GM13977 (cell line): ENCODE measurements around the gene IL18RAP.

Source experiments
- DNase-seq: peaks from one replicate; pipeline ENCODE4 v3.0.0; 2012; ENCODE audit warnings: low spot score
- in situ Hi-C: fragments of 300-500 bp; cut with MboI; formaldehyde crosslinking; loops from one replicate; pipeline ENCODE4 v1.12.0; 2022; ENCODE audit warnings: low sequenced_read_pairs, low pct_unique_long_range_greater_than_20kb, mixed read lengths, inconsistent platforms; ENCODE audit not compliant: unreplicated experiment
- TF ChIP-seq, protein P1 (sequence below): IDR thresholded peaks from 2 replicates; pipeline ENCODE4 v1.5.1; 2012; ENCODE audit warnings: mild to moderate bottlenecking, control low read depth; ENCODE audit not compliant: insufficient read depth; ENCODE audit errors: extremely low read depth, missing control alignments

The IL18RAP gene

DNA sequence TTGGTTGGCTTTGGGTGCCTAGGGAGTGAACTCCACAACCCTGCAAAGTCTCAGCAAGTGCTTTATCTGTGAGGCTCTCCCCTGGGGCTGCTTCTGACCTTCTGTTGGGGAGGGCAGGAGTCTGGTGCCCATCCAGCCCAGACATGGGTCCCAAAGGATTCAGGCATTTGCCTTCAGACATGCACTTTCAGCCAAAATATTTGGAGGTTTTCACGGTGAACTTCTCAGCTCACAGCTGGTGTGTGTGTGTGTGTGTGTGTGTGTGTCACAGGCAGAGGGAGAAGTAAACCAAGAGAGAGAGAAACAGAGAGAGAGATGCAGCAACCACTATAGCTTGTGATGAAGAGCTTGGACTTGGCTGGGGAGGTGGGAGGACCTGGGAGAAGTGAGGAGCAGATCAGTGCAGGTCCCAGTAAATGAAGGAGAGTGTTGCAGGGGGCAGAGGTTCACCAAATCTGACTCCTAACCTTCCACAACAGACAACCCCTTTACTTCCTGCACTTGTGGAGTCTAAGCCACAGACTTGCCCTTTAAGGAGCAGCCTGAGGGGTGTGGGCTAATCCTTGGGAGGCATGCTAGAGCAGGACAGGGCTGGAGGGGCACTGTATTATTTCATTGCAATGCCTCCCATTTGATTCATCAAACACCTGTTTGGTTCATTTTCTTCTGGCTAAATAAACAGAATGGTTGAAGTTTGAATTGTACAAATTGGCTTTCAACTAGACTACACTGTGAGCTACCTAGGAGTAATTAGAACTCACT lies 64.2 kb downstream of the IL18RAP start:
- in situ Hi-C loops: no loop called here
- TF ChIP-seq, protein P1, sequence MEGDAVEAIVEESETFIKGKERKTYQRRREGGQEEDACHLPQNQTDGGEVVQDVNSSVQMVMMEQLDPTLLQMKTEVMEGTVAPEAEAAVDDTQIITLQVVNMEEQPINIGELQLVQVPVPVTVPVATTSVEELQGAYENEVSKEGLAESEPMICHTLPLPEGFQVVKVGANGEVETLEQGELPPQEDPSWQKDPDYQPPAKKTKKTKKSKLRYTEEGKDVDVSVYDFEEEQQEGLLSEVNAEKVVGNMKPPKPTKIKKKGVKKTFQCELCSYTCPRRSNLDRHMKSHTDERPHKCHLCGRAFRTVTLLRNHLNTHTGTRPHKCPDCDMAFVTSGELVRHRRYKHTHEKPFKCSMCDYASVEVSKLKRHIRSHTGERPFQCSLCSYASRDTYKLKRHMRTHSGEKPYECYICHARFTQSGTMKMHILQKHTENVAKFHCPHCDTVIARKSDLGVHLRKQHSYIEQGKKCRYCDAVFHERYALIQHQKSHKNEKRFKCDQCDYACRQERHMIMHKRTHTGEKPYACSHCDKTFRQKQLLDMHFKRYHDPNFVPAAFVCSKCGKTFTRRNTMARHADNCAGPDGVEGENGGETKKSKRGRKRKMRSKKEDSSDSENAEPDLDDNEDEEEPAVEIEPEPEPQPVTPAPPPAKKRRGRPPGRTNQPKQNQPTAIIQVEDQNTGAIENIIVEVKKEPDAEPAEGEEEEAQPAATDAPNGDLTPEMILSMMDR: no peak
- DNase-seq: no peak

DNA sequence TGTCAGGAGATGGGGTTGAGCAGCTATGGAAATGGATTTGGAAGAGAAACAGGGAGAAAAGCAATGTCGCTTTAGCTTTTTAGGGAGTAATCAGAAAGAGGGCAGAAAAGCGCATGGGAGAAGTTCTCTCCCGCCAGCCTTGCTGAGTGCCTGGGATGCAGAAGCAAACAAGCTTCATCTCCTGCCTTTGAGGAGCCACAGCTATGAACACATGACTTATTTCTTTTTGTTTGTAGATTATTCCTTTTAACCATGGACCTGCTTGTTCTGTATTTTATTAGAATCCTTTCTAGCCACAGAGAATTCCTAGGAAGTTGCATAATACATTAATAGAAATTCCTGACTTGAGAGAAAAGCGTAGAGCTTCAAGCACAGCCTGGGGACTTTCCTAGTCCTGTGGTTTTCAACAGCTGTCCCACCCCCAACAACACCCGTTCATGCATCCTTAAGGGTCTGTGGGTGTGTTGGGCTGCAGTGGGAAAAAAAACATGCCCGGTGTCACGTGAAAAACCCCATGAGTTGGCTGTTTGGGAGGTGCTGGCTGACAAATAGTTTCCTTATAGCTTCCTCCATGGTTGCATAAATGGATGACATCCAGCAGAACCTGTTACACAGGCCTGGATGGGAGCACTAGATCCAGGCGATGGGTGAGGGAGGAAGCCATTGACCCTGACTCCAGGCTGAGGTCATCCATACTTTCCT lies 65.0 kb downstream of the IL18RAP start:
- TF ChIP-seq, protein P1: no peak
- no peak for DNase-seq
- in situ Hi-C loops: no loop called here

DNA sequence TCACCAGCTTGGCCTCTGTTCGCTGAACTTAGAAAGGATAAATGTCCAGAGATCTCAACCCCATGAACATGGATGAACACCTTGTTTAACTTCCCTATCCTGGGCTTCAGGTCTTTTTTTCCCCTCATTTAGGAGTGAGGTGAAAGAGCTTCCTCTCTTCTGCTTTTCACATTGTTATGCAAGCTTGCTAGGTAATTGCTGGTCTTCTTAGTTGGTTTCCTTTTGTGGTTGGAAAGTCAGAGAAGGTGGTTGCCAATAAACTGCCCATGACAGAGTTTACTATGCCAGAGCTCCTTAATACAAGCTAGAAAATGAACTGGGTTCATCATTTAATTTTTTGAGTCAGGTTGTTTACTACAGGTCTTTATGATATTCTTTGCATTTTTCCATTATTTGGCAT lies 66.7 kb downstream of the IL18RAP start:
- TF ChIP-seq, protein P1: no peak
- no peak for DNase-seq
- in situ Hi-C loops: no loop called here

DNA sequence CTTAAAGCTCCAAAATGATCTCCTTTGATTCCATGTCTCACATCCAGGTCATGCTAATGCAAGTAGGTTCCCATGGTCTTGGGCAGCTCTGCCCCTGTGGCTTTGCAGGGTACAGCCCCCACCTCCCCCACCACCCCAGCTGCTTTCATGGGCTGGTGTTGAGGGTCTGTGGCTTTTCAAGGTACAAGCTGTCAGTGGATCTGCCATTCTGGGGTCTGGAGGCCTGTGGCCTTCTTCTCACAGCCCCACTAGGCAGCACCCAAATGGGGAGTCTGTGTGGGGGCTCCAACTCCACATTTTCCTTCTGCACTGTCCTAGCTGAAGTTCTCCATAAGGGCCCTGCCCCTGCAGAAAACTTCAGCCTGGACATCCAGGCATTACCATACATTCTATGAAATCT lies 69.0 kb downstream of the IL18RAP start:
- TF ChIP-seq, protein P1: no peak
- no peak for DNase-seq
- in situ Hi-C loops: no loop called here

DNA sequence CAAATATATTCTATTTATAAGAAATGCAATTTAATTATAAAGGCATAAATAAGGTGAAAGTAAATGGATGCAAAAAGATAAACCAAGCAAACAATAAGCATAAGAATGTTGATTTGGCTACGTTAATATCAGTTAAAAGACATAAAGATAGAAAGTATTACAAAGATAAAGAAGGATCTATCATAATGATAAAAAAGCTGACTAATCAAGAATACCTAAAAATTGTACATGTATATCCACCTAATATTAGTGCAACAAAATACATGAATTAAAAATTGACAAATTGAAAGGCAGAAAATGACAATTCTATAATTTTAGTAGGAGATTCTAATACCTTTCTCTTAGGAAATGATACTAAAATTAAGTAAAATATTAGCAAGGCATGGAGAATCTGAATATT lies 71.6 kb downstream of the IL18RAP start:
- no peak for DNase-seq
- in situ Hi-C loops: no loop called here
- TF ChIP-seq, protein P1: no peak

DNA sequence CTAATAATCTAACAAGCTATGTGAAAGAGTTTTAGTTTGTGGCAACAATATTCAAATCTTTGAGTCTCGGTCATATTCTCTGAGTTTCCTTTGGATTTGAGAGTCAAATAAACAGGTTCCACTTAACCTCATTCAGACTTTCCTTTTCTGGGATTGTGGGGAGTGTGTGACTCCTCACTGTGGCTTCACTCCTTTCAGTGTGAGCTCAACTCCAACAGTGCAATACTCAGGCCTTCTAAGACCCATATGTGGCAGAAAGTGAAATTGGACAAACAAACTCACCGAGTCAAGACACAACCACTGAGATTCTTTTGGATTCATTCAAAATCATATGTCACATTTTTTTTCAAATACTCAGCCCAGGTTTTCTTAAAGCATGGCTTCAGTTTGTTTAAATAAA lies 75.5 kb downstream of the IL18RAP start:
- TF ChIP-seq, protein P1: no peak
- no peak for DNase-seq
- in situ Hi-C loops: no loop called here
